Limb (tissue), 2 donors: ENCODE data around the gene GRIA1.
"Not testable (repeated sequence)": the region's sequence is repeated elsewhere in the genome, so short reads cannot be mapped to it uniquely, and the experiment has no call there.

Experiments used
- DNase-seq, 2 donors: peaks; one replicate each; pipeline ENCODE4 v3.0.0-alpha.2; 2016; ENCODE audit errors: extremely low spot score in 2 of 2

Gene GRIA1

GRCh38 chr5:153824909-153825308, 334.4 kb downstream of the GRIA1 start:
- no peak for DNase-seq

DNA sequence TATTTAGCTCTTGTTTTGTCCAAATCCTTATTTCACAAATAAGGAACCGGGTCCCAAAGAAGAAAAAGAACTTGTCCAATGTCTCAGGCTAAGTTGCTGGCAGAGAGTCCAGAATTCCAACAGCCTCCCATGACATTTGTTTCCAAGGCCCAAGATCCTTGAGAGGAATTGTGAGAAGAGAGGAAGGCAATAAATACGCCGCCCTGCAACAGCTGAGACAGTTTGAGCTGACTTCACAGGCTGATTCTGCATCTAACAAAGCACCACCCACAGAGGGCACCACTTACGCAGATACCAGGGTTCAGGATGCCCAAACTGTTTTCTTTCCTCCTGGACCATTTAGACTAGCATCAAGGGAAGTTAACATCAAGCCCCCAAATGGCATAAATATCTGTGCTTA, 336.9 kb downstream of the GRIA1 start:
- no peak for DNase-seq

DNA sequence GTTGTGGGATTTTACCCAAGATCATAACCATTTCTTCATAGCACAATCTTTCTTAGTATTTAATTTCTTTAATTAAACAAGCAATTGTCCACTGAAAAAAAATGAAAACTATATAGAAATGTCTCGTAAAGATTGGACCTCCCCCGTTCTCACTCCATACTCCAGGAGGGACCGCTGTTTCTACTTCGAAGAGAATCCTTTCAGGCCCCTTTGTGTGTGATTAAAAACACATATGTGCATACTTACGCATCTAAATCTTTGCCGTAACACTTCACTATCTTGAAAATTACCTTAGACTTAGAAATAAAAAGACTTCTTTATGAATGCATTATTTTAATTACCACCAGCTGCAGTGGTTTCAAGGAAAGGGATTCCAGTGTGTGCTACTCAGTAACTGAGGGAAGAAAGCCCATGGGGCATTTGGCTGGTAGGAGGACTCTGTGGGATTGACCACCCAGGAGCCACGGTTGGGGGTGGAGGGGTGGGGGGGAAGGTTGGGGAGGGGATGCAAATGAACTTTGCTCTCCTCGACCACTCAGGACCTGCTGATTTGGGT, 339.1 kb downstream of the GRIA1 start:
- no peak for DNase-seq

GRCh38 chr5:153831973-153832372, 341.5 kb downstream of the GRIA1 start:
- DNase-seq = no peak

DNA sequence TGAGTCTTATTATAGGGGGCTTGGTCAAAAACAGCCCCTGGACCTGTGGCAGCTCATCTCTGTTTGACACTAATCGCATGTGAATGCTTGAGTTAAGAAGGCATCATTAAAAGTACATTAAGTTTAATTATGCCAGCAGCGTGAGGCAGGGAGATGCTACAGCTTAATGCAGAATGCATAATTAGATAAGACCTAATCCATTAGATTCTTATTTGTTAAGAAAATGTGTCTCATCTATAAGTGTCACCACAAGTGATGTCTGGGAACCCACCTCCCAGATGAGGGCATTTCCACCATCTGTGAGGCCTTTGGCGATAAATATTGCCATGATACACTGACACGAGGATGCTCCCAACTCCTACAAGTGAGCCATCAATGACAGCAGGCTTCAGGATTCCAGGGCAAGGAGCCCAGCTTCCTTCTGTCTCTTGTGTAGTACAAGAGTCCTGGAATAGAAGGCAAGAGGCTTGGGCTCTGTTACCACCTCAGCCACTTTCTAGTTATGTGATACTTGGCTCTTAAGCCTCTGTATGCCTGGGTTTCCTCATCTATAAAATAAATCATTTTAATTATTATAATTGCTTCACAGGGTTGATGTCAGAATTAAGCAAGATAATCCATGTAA, 345.5 kb downstream of the GRIA1 start:
- no peak for DNase-seq

DNA sequence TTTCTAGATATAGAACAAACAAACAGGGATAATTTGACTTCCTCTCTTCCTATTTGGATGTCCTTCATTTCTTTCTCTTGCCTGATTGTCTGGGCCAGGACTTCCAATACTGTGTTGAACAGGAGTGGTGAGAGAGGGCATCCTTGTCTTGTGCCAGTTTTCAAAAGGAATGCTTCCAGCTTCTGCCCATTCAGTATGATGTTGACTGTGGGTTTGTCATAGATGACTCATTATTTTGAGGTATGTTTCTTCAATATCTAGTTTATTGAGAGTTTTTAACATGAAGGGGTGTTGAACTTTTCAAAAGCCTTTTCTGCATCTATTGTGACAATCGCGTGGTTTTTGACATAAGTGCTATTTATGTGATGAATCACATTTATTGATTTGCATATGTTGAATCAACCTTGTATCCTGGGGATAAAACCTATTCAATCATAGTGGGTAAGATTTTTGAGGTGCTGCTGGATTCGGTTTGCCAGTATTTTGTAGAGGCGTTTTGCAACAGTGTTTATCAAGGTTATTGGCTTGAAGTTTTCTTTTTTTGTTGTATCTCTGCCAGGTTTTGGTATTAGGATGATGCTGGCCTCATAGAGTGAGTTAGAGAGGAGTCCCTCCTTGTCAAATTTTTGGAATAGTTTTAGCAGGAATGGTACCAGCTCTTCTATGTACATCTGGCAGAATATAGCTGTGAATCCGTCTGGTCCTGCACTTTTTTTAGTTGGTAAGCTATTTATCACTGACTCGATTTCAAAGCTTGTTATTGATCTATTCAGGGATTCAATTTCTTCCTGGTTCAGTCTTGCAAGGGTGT, 359.0 kb downstream of the GRIA1 start:
- not testable (repeated sequence) for DNase-seq

GRCh38 chr5:153860195-153860886, 369.9 kb downstream of the GRIA1 start:
- no peak for DNase-seq

GRCh38 chr5:153862906-153863305, 372.4 kb downstream of the GRIA1 start:
- DNase-seq = not testable (repeated sequence)
